ENCODE measurements around the gene EML6. TPM values are rescaled to one million over a fixed set of nuclear protein-coding genes. Genes with fewer than 3 reads are reported as not detected.

Gene EML6
- total RNA-seq, 1 experiment from 2014 or later = 1.5 TPM

- Histone ChIP-seq H3K23me2 (ENCODE audit: insufficient read length, low read depth, low read length, poor library complexity, severe bottlenecking) (no peaks in the 10 kb centered on the region), H3K56ac (ENCODE audit: insufficient read length, low read depth, low read length) (no peak overlapping the region), H4K5ac (ENCODE audit: insufficient read length, low read depth, low read length) (no peak overlapping the region), H3K4me2 (ENCODE audit: insufficient read depth, insufficient read length, low read length) (no peak overlapping the region), H2AFZ (ENCODE audit: low read length) (no peak overlapping the region), H3K79me1 (ENCODE audit: insufficient read depth, low read depth, low read length, poor library complexity, severe bottlenecking) (no peaks in the 10 kb centered on the region), H3K9ac (ENCODE audit: extremely low read depth, insufficient read length, low read length) (no peak overlapping the region), H3K23ac (ENCODE audit: insufficient read length, low read depth, low read length) (no peak overlapping the region), H2AK5ac (ENCODE audit: insufficient read length, low read length) (no peak overlapping the region), H2BK120ac (ENCODE audit: low read depth, low read length, poor library complexity, severe bottlenecking) (no peak overlapping the region), H3K27me3 (ENCODE audit: insufficient read depth, low read length) (no peaks in the 10 kb centered on the region), H2BK5ac (ENCODE audit: insufficient read length, low read length) (no peak overlapping the region), H4K20me1 (ENCODE audit: control insufficient read depth, insufficient read depth, insufficient read length) (no peaks in the 10 kb centered on the region), H3K14ac (ENCODE audit: insufficient read depth, low read length) (no peak overlapping the region), H4K91ac (ENCODE audit: insufficient read length, low read depth, low read length) (no peak overlapping the region), H2BK15ac (ENCODE audit: low read depth, low read length) (no peak overlapping the region), H4K8ac (replicated peaks; ENCODE audit: insufficient read length, low read depth, low read length) (no peak overlapping the region), H3K18ac (ENCODE audit: insufficient read length, low read depth, low read length) (no peak overlapping the region), H2BK20ac (ENCODE audit: low read depth, low read length, poor library complexity, severe bottlenecking) (no peak overlapping the region), H3K9me3 (ENCODE audit: control insufficient read depth, low read depth, low read length) (no peaks in the 10 kb centered on the region), H3K4ac (ENCODE audit: low read depth, low read length) (no peak overlapping the region), H3K4me1 (ENCODE audit: insufficient read depth, low read length) (no peaks in the 10 kb centered on the region), H3K79me2 (ENCODE audit: insufficient read depth, low read length) (no peaks in the 10 kb centered on the region), H3T11ph (ENCODE audit: low read length) (no peak overlapping the region), H2BK12ac (ENCODE audit: insufficient read length, low read depth, low read length) (no peak overlapping the region), H3K27ac (ENCODE audit: insufficient read length, low read depth, low read length) (no peak overlapping the region)
- no peaks in the 10 kb centered on the region for H3K4me1 Mint-ChIP-seq
- 0 out of 2 replicates have a peak, but pooled peaks cover 3% of the 10 kb centered on the region for H3K27me3 Mint-ChIP-seq (ENCODE audit: low read depth)
- H3K27ac Mint-ChIP-seq = no peak overlapping the region
- DNase-seq = no peak
- peaks cover 0 to 3% of the 10 kb centered on the region in 2 experiments; a peak in 2 of 5 replicates for H3K9me3 Mint-ChIP-seq
- no peak for TF ChIP-seq CTCF (conservative IDR thresholded peaks at IDR 0.05)
- peaks cover 0 to under 1% (median 0%) of the 10 kb centered on the region in 3 experiments; a peak in 1 of 7 replicates for H3K36me3 Mint-ChIP-seq (ENCODE audit: insufficient read depth in 1 of 3, low read depth in 3 of 3)
- H3K4me3 Mint-ChIP-seq = no peak overlapping the region
Observed at GRCh38 chr2:54692556-54692955, 30.9 kb upstream of the EML6 start.
